SK-N-SH (cell line): ENCODE data around the gene TTC38. TPM values are rescaled to one million over a fixed set of nuclear protein-coding genes. Genes with fewer than 3 reads are reported as not detected.

ENCODE experiments used
- CTCF ChIA-PET: fragments of 300-600, 350-600 bp; formaldehyde crosslinking; extraction: SDS; loops from one replicate; lab custom pipeline; 2021; lab: Yijun Ruan, JAX
- POLR2A ChIA-PET: fragments of 350-600 bp; sonication (Branson Sonifier 250); formaldehyde crosslinking; extraction: SDS; loops from one replicate; lab custom pipeline; 2020; ENCODE audit warnings: antibody characterized with exemption, inconsistent platforms; lab: Yijun Ruan, JAX
- DNase-seq: peaks from one replicate; pipeline ENCODE4 v3.0.0; 2012
- H2AFZ ChIP-seq: fragments of 200-600 bp; sonication (generic); 2 replicates; pipeline ENCODE4 v1.8.1; 2016; ENCODE audit warnings: antibody characterized with exemption, mild to moderate bottlenecking, low read depth
- H3F3A ChIP-seq: fragments of 200-600 bp; sonication (generic); replicated peaks from 2 replicates; pipeline ENCODE3; 2016; ENCODE audit warnings: antibody characterized with exemption, mild to moderate bottlenecking; ENCODE audit not compliant: insufficient read depth
- H3K27ac ChIP-seq, 2 experiments: fragments of 200-500 bp in 1 of 2; fragments of 200-600 bp in 1 of 2; sonication (Bioruptor generic) in 1 of 2; sonication (generic), shearing (Covaris generic) in 1 of 2; 2 replicates each; pipeline versions ENCODE4 v1.5.1 to v1.6.1; 2014 to 2016; ENCODE audit warnings: low read depth in 2 of 2, inconsistent platforms in 1 of 2, low read length in 1 of 2, mild to moderate bottlenecking in 1 of 2, mixed read lengths in 1 of 2
- H3K27me3 ChIP-seq: fragments of 200-600 bp; sonication (generic), shearing (Covaris generic); 2 replicates; pipeline ENCODE4 v1.6.1; 2016; ENCODE audit warnings: mixed run types; ENCODE audit not compliant: insufficient read depth
- H3K36me3 ChIP-seq, 2 experiments: fragments of 200-500 bp in 1 of 2; fragments of 200-600 bp in 1 of 2; sonication (Bioruptor generic) in 1 of 2; sonication (generic) in 1 of 2; replicated peaks in 1 of 2; 2 replicates each; pipeline versions ENCODE3 to v1.5.1; 2014 to 2016; ENCODE audit warnings: low read length in 1 of 2, mild to moderate bottlenecking in 1 of 2; ENCODE audit not compliant: insufficient read depth in 2 of 2, control insufficient read depth in 1 of 2
- H3K4me1 ChIP-seq, 2 experiments: fragments of 200-500 bp in 1 of 2; fragments of 200-600 bp in 1 of 2; sonication (Bioruptor generic) in 1 of 2; sonication (generic), shearing (Covaris generic) in 1 of 2; 2 replicates each; pipeline versions ENCODE4 v1.5.1 to v1.6.1; 2014 to 2016; ENCODE audit warnings: low read depth in 1 of 2, low read length in 1 of 2, mixed run types in 1 of 2; ENCODE audit not compliant: insufficient read depth in 2 of 2, control insufficient read depth in 1 of 2
- H3K4me2 ChIP-seq: fragments of 200-600 bp; sonication (generic), shearing (Covaris generic); 2 replicates; pipeline ENCODE4 v1.6.1; 2017; ENCODE audit warnings: mixed run types
- H3K4me3 ChIP-seq, 2 experiments: fragments of 200-500 bp in 1 of 2; fragments of 200-600 bp in 1 of 2; sonication (Bioruptor generic) in 1 of 2; sonication (generic), shearing (Covaris generic) in 1 of 2; 2 replicates each; pipeline versions ENCODE4 v1.5.1 to v1.8.1; 2014 to 2016; ENCODE audit warnings: low read depth in 2 of 2, inconsistent platforms in 1 of 2, low read length in 1 of 2, mild to moderate bottlenecking in 1 of 2, mixed read lengths in 1 of 2, moderate library complexity in 1 of 2
- H3K79me2 ChIP-seq: fragments of 200-600 bp; sonication (generic); 2 replicates; pipeline ENCODE4 v1.8.1; 2017; ENCODE audit warnings: mild to moderate bottlenecking; ENCODE audit not compliant: insufficient read depth
- H3K9ac ChIP-seq: fragments of 200-600 bp; sonication (generic); 2 replicates; pipeline ENCODE4 v1.6.1; 2017; ENCODE audit warnings: mixed run types
- H3K9me2 ChIP-seq: fragments of 200-600 bp; sonication (generic); 2 replicates; pipeline ENCODE4 v1.6.1; 2017; ENCODE audit warnings: mixed run types
- H3K9me3 ChIP-seq: fragments of 200-600 bp; sonication (generic); 2 replicates; pipeline ENCODE4 v1.6.1; 2017; ENCODE audit warnings: mixed run types, mild to moderate bottlenecking, moderate library complexity
- H4K20me1 ChIP-seq: fragments of 200-600 bp; sonication (generic); 2 replicates; pipeline ENCODE4 v1.6.1; 2017; ENCODE audit warnings: mild to moderate bottlenecking, mixed run types; ENCODE audit not compliant: insufficient read depth
- CTCF ChIP-seq: fragments of 200-600 bp; sonication (generic); IDR thresholded peaks from 2 replicates; pipeline ENCODE4 v1.6.1; 2017; ENCODE audit warnings: antibody characterized with exemption, mild to moderate bottlenecking, moderate library complexity
- ELF1 ChIP-seq: IDR thresholded peaks from 2 replicates; pipeline ENCODE4 v1.4.0; 2012
- EP300 ChIP-seq, 2 experiments: IDR thresholded peaks; 2 replicates each; pipeline versions ENCODE4 v1.4.0 to v1.6.1; 2012; ENCODE audit warnings: borderline replicate concordance in 1 of 2, low read depth in 1 of 2, low read length in 1 of 2
- EZH2phosphoT487 ChIP-seq: fragments of 200-600 bp; sonication (generic); IDR thresholded peaks from 2 replicates; pipeline ENCODE4 v1.6.1; 2017; ENCODE audit warnings: low read depth, mixed run types, mild to moderate bottlenecking, antibody characterized with exemption, moderate library complexity, borderline replicate concordance
- FOXM1 ChIP-seq: IDR thresholded peaks from 2 replicates; pipeline ENCODE4 v1.4.0; 2012; ENCODE audit warnings: low read depth, mild to moderate bottlenecking
- GABPA ChIP-seq: IDR thresholded peaks from 2 replicates; pipeline ENCODE4 v1.4.0; 2012; ENCODE audit warnings: low read depth, mild to moderate bottlenecking
- GATA2 ChIP-seq: sonication (generic); formaldehyde crosslinking; IDR thresholded peaks from 2 replicates; pipeline ENCODE4 v1.5.0; 2020; ENCODE audit warnings: mild to moderate bottlenecking, missing genetic modification reagents
- IRF3 ChIP-seq: fragments of 150-350 bp; IDR thresholded peaks from 2 replicates; pipeline ENCODE4 v1.6.1; 2016; ENCODE audit warnings: mild to moderate bottlenecking, low read depth, low read length
- JUND ChIP-seq: IDR thresholded peaks from 2 replicates; pipeline ENCODE4 v1.4.0; 2012
- MEF2A ChIP-seq: IDR thresholded peaks from 2 replicates; pipeline ENCODE4 v1.4.0; 2012; ENCODE audit warnings: low read depth, borderline replicate concordance
- MXI1 ChIP-seq: IDR thresholded peaks from 2 replicates; pipeline ENCODE4 v1.6.1; 2012; ENCODE audit warnings: mild to moderate bottlenecking, low read depth, low read length, improper control_type of control experiment
- RAD21 ChIP-seq: IDR thresholded peaks from 2 replicates; pipeline ENCODE4 v1.6.1; 2012; ENCODE audit warnings: mild to moderate bottlenecking, low read length
- RCOR1 ChIP-seq: fragments of 150-350 bp; IDR thresholded peaks from 2 replicates; pipeline ENCODE4 v1.6.1; 2017; ENCODE audit warnings: antibody characterized with exemption, low read length
- REST ChIP-seq: IDR thresholded peaks from 2 replicates; pipeline ENCODE4 v1.6.1; 2012; ENCODE audit warnings: mild to moderate bottlenecking, low read depth, low read length, moderate library complexity
- RFX5 ChIP-seq: IDR thresholded peaks from 2 replicates; pipeline ENCODE4 v1.6.1; 2012; ENCODE audit warnings: mild to moderate bottlenecking, improper control_type of control experiment, low read length
- TAF1 ChIP-seq: IDR thresholded peaks from 2 replicates; pipeline ENCODE4 v1.6.1; 2012; ENCODE audit warnings: low read depth, mild to moderate bottlenecking, low read length, moderate library complexity, borderline replicate concordance
- TCF12 ChIP-seq: IDR thresholded peaks from 2 replicates; pipeline ENCODE4 v1.4.0; 2012
- TEAD4 ChIP-seq: IDR thresholded peaks from 2 replicates; pipeline ENCODE4 v1.4.0; 2012; ENCODE audit warnings: mild to moderate bottlenecking, borderline replicate concordance; ENCODE audit not compliant: insufficient read depth
- USF1 ChIP-seq: IDR thresholded peaks from 2 replicates; pipeline ENCODE4 v1.4.0; 2012; ENCODE audit warnings: low read depth, borderline replicate concordance
- ZBTB33 ChIP-seq: IDR thresholded peaks from 2 replicates; pipeline ENCODE4 v1.4.0; 2012; ENCODE audit warnings: low read depth, borderline replicate concordance
- WGBS: methylation state at CpG from one replicate; pipeline ENCODE4 v1.1.6; 2017; ENCODE audit warnings: low lambda C conversion rate; 5-methylcytosine and 5-hydroxymethylcytosine counted together
- polyA plus RNA-seq, 3 experiments: library from polyadenylated mRNA; depleted of rRNA; stranded (reverse); fragments of >200 nt; gene quantifications; 2 replicates each; pipeline ENCODE4 v1.2.3, GENCODE V29; 2012

TTC38 gene
- polyA plus RNA-seq, 1 of the 3 experiments (the other 2 are of a cell fraction), result 24.0 TPM

GRCh38 chr22:46272196-46272595 lies 4.4 kb downstream of the TTC38 start (continued):
- TF ChIP-seq TEAD4, result no peak
- TF ChIP-seq IRF3, result no peak
- no peak for TF ChIP-seq ELF1
- TF ChIP-seq RCOR1, result no peak
- no peak for TF ChIP-seq MEF2A
- no peak for TF ChIP-seq USF1

- no peak for DNase-seq
- Histone ChIP-seq H3K27me3 (no peaks in the 10 kb centered on the region), H3K4me1 (peaks cover 0 to 12% of the 10 kb centered on the region in 2 experiments; a peak in 1 of 4 replicates), H3K9ac (no peak overlapping the region), H3K4me3 (no peak overlapping the region), H3K9me3 (no peaks in the 10 kb centered on the region), H3K27ac (no peak overlapping the region), H2AFZ (no peak overlapping the region), H3F3A (peaks cover 3% of the 10 kb centered on the region), H3K79me2 (peaks cover 26% of the 10 kb centered on the region), H3K4me2 (no peak overlapping the region), H4K20me1 (no peaks in the 10 kb centered on the region), H3K9me2 (no peaks in the 10 kb centered on the region), H3K36me3 (peaks cover 24 to 41% of the 10 kb centered on the region in 2 experiments)
- ChIA-PET POLR2A (no interaction called here), CTCF (no interaction called here)
- TF ChIP-seq EZH2phosphoT487, result no peak
- no peak for TF ChIP-seq CTCF
- TF ChIP-seq TEAD4, result no peak
- no peak for TF ChIP-seq TAF1
- TF ChIP-seq RAD21, result no peak
- no peak for TF ChIP-seq GATA2 (CRISPR knock-in tag)
- TF ChIP-seq MXI1, result no peak
- TF ChIP-seq MEF2A, result no peak
- no peak for TF ChIP-seq FOXM1
- TF ChIP-seq RFX5, result no peak
- no peak for TF ChIP-seq EP300 (IDR thresholded peaks at IDR 0.05; ENCODE audit: borderline replicate concordance in 1 of 2, low read depth in 1 of 2, low read length in 1 of 2)
- no peak for TF ChIP-seq GABPA
- TF ChIP-seq ZBTB33, result no peak
- TF ChIP-seq JUND, result no peak
- TF ChIP-seq TCF12, result no peak
- no peak for TF ChIP-seq ELF1
- no peak for TF ChIP-seq IRF3
- TF ChIP-seq REST, result no peak
- 90% methylated on average over 7 of the region's 12 CpGs for WGBS
Measured at GRCh38 chr22:46272762-46273431, 5.1 kb downstream of the TTC38 start.
